Keratinocyte (primary cell): Measurements from ENCODE around the gene ACTN3. TPM values are rescaled to one million over a fixed set of nuclear protein-coding genes. Genes with fewer than 3 reads are reported as not detected.

ENCODE experiments used
- DNase-seq: peaks from one replicate; pipeline ENCODE4 v3.0.0-alpha.2; 2011; ENCODE audit warnings: low read depth, missing footprints, low spot score
- FAIRE-seq: peaks from 2 replicates; lab custom pipeline; 2011; peaks lifted over from hg19 to GRCh38; lab: Jason Lieb, UNC
- H2AFZ ChIP-seq: 2 replicates; pipeline ENCODE4 v1.6.0; 2012; ENCODE audit warnings: low read length, control low read depth, inconsistent platforms; ENCODE audit not compliant: control insufficient read depth
- H3K27ac ChIP-seq: 2 replicates; pipeline ENCODE4 v1.5.1; 2011; ENCODE audit warnings: low read length; ENCODE audit not compliant: control insufficient read depth, insufficient read depth
- H3K27me3 ChIP-seq: 3 replicates; pipeline ENCODE4 v1.6.0; 2011; ENCODE audit warnings: low read length; ENCODE audit not compliant: control insufficient read depth, insufficient read depth; ENCODE audit errors: extremely low read depth
- H3K36me3 ChIP-seq, 2 experiments: 2 replicates in 1 of 2; 3 replicates in 1 of 2; pipeline ENCODE4 v1.5.1; 2011; ENCODE audit warnings: low read length in 2 of 2, mild to moderate bottlenecking in 1 of 2; ENCODE audit not compliant: control insufficient read depth in 2 of 2, insufficient read depth in 2 of 2; ENCODE audit errors: extremely low read depth in 1 of 2
- H3K4me1 ChIP-seq: 3 replicates; pipeline ENCODE4 v1.5.1; 2011; ENCODE audit warnings: low read length; ENCODE audit not compliant: control insufficient read depth, insufficient read depth; ENCODE audit errors: extremely low read depth
- H3K4me2 ChIP-seq: 3 replicates; pipeline ENCODE4 v1.6.0; 2011; ENCODE audit warnings: low read depth, low read length; ENCODE audit not compliant: control insufficient read depth, insufficient read depth; ENCODE audit errors: extremely low read depth
- H3K4me3 ChIP-seq, 3 experiments: fragments of 200-600 bp in 1 of 3; sonication (generic) in 1 of 3; 2 replicates in 2 of 3; 3 replicates in 1 of 3; pipeline ENCODE4 v1.5.1; 2011 to 2016; ENCODE audit warnings: low read length in 3 of 3, mild to moderate bottlenecking in 3 of 3, control low read depth in 2 of 3, inconsistent platforms in 1 of 3, low read depth in 1 of 3, mixed read lengths in 1 of 3, mixed run types in 1 of 3, moderate library complexity in 1 of 3; ENCODE audit not compliant: control insufficient read depth in 2 of 3, insufficient read depth in 2 of 3; ENCODE audit errors: extremely low read depth in 1 of 3
- H3K79me2 ChIP-seq: 2 replicates; pipeline ENCODE4 v1.6.0; 2012; ENCODE audit warnings: low read length; ENCODE audit not compliant: control insufficient read depth, insufficient read depth
- H3K9ac ChIP-seq: 3 replicates; pipeline ENCODE4 v1.6.0; 2011; ENCODE audit warnings: low read length; ENCODE audit not compliant: control insufficient read depth, insufficient read depth; ENCODE audit errors: extremely low read depth
- H3K9me1 ChIP-seq: 3 replicates; pipeline ENCODE4 v1.6.0; 2011; ENCODE audit warnings: low read length; ENCODE audit not compliant: control insufficient read depth, insufficient read depth; ENCODE audit errors: extremely low read depth
- H3K9me3 ChIP-seq: 2 replicates; pipeline ENCODE4 v1.5.1; 2012; ENCODE audit warnings: low read depth, low read length; ENCODE audit not compliant: control insufficient read depth
- H4K20me1 ChIP-seq: 3 replicates; pipeline ENCODE4 v1.6.0; 2011; ENCODE audit warnings: low read length; ENCODE audit not compliant: control insufficient read depth, insufficient read depth; ENCODE audit errors: extremely low read depth
- CTCF ChIP-seq, 3 experiments: IDR thresholded peaks in 1 of 3; conservative IDR thresholded peaks in 1 of 3; optimal IDR thresholded peaks in 1 of 3; 2 replicates in 2 of 3; 3 replicates in 1 of 3; pipeline versions ENCODE3 to v1.5.1; 2011; ENCODE audit warnings: low read length in 3 of 3, mild to moderate bottlenecking in 3 of 3, moderate library complexity in 2 of 3, control low read depth in 1 of 3, inconsistent platforms in 1 of 3; ENCODE audit not compliant: insufficient read depth in 2 of 3; ENCODE audit errors: extremely low read depth in 1 of 3
- EZH2 ChIP-seq: IDR thresholded peaks from one replicate; pipeline ENCODE4 v1.6.1; 2012; ENCODE audit warnings: inconsistent platforms, mild to moderate bottlenecking, low read length, moderate library complexity
- dilution Hi-C: fragments of 300-500 bp; cut with MboI; formaldehyde crosslinking; loops from one replicate; pipeline ENCODE4 v1.7.0; 2020; ENCODE audit warnings: low sequenced_read_pairs; ENCODE audit not compliant: extremely low pct_ligation_motif_present
- polyA plus RNA-seq, 5 experiments: library from polyadenylated mRNA; depleted of rRNA in 3 of 5; stranded (reverse) in 3 of 5; stranded (forward) in 1 of 5; unstranded in 1 of 5; fragments of >200 nt; gene quantifications; 1 replicate in 1 of 5; 2 replicates in 3 of 5; 3 replicates in 1 of 5; pipeline versions ENCODE4 v1.2.1 to v1.2.3, GENCODE V29; 2011 to 2012; ENCODE audit warnings: missing spikeins in 2 of 5, low read depth in 1 of 5, low replicate concordance in 1 of 5

The ACTN3 gene
- polyA plus RNA-seq, 1 donor (not counting 4 experiments of a cell fraction or from before 2014, with no cell fraction given) = not detected

GRCh38 chr11:66547662-66548009, 933 bp downstream of the ACTN3 start:
- Histone ChIP-seq H2AFZ (no peak overlapping the region), H3K9me1 (no peaks in the 10 kb centered on the region), H3K4me2 (no peak overlapping the region), H3K27ac (no peak overlapping the region), H3K4me1 (peaks cover 6% of the 10 kb centered on the region), H3K36me3 (peaks cover 0 to 4% of the 10 kb centered on the region in 2 experiments), H4K20me1 (no peaks in the 10 kb centered on the region), H3K4me3 (no peak overlapping the region), H3K79me2 (no peaks in the 10 kb centered on the region), H3K9ac (no peak overlapping the region), H3K27me3 (peaks cover 19% of the 10 kb centered on the region), H3K9me3 (no peaks in the 10 kb centered on the region)
- DNase-seq (no peak), FAIRE-seq (no peak)
- TF ChIP-seq CTCF (optimal IDR thresholded peaks at IDR 0.05 in 1 of 3, IDR thresholded peaks at IDR 0.05 in 1 of 3, conservative IDR thresholded peaks at IDR 0.05 in 1 of 3; ENCODE audit: extremely low read depth in 1 of 3, insufficient read depth in 2 of 3, low read length in 3 of 3) = no peak
- dilution Hi-C loops = no loop called here

- H4K20me1 ChIP-seq = no peaks in the 10 kb centered on the region
- no peaks in the 10 kb centered on the region for H3K79me2 ChIP-seq
- peaks cover 0 to 2% of the 10 kb centered on the region in 2 experiments for H3K36me3 ChIP-seq
- no peak overlapping the region for H2AFZ ChIP-seq
- DNase-seq = no peak
- no peak overlapping the region for H3K9ac ChIP-seq
- no peak for FAIRE-seq
- H3K27ac ChIP-seq = no peak overlapping the region
- no peaks in the 10 kb centered on the region for H3K9me1 ChIP-seq
- H3K4me1 ChIP-seq = peaks cover 6% of the 10 kb centered on the region
- no peak overlapping the region for H3K4me2 ChIP-seq
- dilution Hi-C loops = no loop called here
- H3K9me3 ChIP-seq = no peaks in the 10 kb centered on the region
- H3K27me3 ChIP-seq = peaks cover 19% of the 10 kb centered on the region
- H3K4me3 ChIP-seq = no peak overlapping the region
- TF ChIP-seq CTCF (optimal IDR thresholded peaks at IDR 0.05 in 1 of 3, IDR thresholded peaks at IDR 0.05 in 1 of 3, conservative IDR thresholded peaks at IDR 0.05 in 1 of 3; ENCODE audit: extremely low read depth in 1 of 3, insufficient read depth in 2 of 3, low read length in 3 of 3) (no peak), EZH2 (no peak)
Observed at GRCh38 chr11:66548041-66548440, 1.3 kb downstream of the ACTN3 start.
